Measurements from ENCODE around the gene RASA2. TPM values are rescaled to one million over a fixed set of nuclear protein-coding genes. Genes with fewer than 3 reads are reported as not detected.

RASA2 gene
- total RNA-seq, 6 experiments from 2014 or later = 12.6 to 17.7 (median 14.5) TPM

GRCh38 chr3:141486496-141486745, 406 bp upstream of the RASA2 start:
- Mint-ChIP-seq H3K36me3 (ENCODE audit: low read depth) (peaks cover 16% of the 10 kb centered on the region; the same call in 1 of the 2 replicates), H3K4me1 (ENCODE audit: low read depth) (peaks cover 81% of the 10 kb centered on the region), H3K9me3 (no peaks in the 10 kb centered on the region), H3K4me3 (peak overlapping the region; percentile 89), H3K27me3 (ENCODE audit: insufficient read depth) (no peaks in the 10 kb centered on the region), H3K27ac (peak overlapping the region; percentile 92)
- peak; percentile 77 for DNase-seq
- no peak for TF ChIP-seq CTCF (IDR thresholded peaks at IDR 0.05)

- H3K9me3 Mint-ChIP-seq = no peaks in the 10 kb centered on the region
- H3K36me3 Mint-ChIP-seq (ENCODE audit: low read depth) = peaks cover 10% of the 10 kb centered on the region; the same call in 1 of the 2 replicates
- no peaks in the 10 kb centered on the region for H3K27me3 Mint-ChIP-seq (ENCODE audit: insufficient read depth)
- DNase-seq = peak; percentile 30
- H3K4me3 Mint-ChIP-seq = peak overlapping the region; percentile 88
- TF ChIP-seq CTCF (IDR thresholded peaks at IDR 0.05) = no peak
- peak overlapping the region; percentile 68 for H3K27ac Mint-ChIP-seq
- H3K4me1 Mint-ChIP-seq (ENCODE audit: low read depth) = peaks cover 82% of the 10 kb centered on the region
These were observed 860 bp downstream of the RASA2 start for GRCh38 chr3:141487521-141488252.

- Mint-ChIP-seq H3K4me3 (peak overlapping the region; percentile 88; the same call in 1 of the 2 replicates), H3K27me3 (ENCODE audit: insufficient read depth) (no peaks in the 10 kb centered on the region), H3K36me3 (ENCODE audit: low read depth) (peaks cover 5% of the 10 kb centered on the region; the same call in 1 of the 2 replicates), H3K27ac (peak overlapping the region; percentile 60), H3K4me1 (ENCODE audit: low read depth) (peaks cover 71% of the 10 kb centered on the region), H3K9me3 (no peaks in the 10 kb centered on the region)
- no peak for TF ChIP-seq CTCF (IDR thresholded peaks at IDR 0.05)
- no peak for DNase-seq
These were observed 2.4 kb downstream of the RASA2 start for GRCh38 chr3:141489203-141489602.

- no peaks in the 10 kb centered on the region for H3K9me3 Mint-ChIP-seq
- H3K27me3 Mint-ChIP-seq (ENCODE audit: insufficient read depth) = no peaks in the 10 kb centered on the region
- peaks cover 53% of the 10 kb centered on the region for H3K4me1 Mint-ChIP-seq (ENCODE audit: low read depth)
- H3K27ac Mint-ChIP-seq = no peak overlapping the region
- no peak for DNase-seq
- no peak overlapping the region for H3K4me3 Mint-ChIP-seq
- no peak for TF ChIP-seq CTCF (IDR thresholded peaks at IDR 0.05)
- peaks cover 5% of the 10 kb centered on the region; the same call in 1 of the 2 replicates for H3K36me3 Mint-ChIP-seq (ENCODE audit: low read depth)
These were observed 4.3 kb downstream of the RASA2 start for GRCh38 chr3:141491081-141491480.

- no peak for TF ChIP-seq CTCF (IDR thresholded peaks at IDR 0.05)
- Mint-ChIP-seq H3K4me1 (ENCODE audit: low read depth) (peaks cover 47% of the 10 kb centered on the region), H3K4me3 (no peak overlapping the region), H3K27me3 (ENCODE audit: insufficient read depth) (no peaks in the 10 kb centered on the region), H3K27ac (no peak overlapping the region), H3K36me3 (ENCODE audit: low read depth) (peaks cover 5% of the 10 kb centered on the region; the same call in 1 of the 2 replicates), H3K9me3 (no peaks in the 10 kb centered on the region)
- no peak for DNase-seq
These were observed 5.1 kb downstream of the RASA2 start for GRCh38 chr3:141491929-141492328.

Measured in HFFc6 (cell line).